IMR-90 (cell line): ENCODE measurements around the gene CELA3B. TPM values are rescaled to one million over a fixed set of nuclear protein-coding genes. Genes with fewer than 3 reads are reported as not detected.
A peak's percentile ranks its signal among the peaks of the same experiment; 100 is the strongest.
"Not testable (repeated sequence)": the region's sequence is repeated elsewhere in the genome, so short reads cannot be mapped to it uniquely, and the experiment has no call there.

Source experiments
- ATAC-seq: fragments of 200-7000 bp; cut with Tn5 transposase; 2 replicates; pipeline ENCODE4 v1.9.1; 2020; ENCODE audit warnings: low read depth, mild to moderate bottlenecking, moderate library complexity
- BruUV-seq: library from RNA; stranded (reverse); fragments of 400-500 nt; replicated peaks from 2 replicates; lab custom pipeline; 2021; lab: Mats Ljungman, UMichigan
- CTCF ChIA-PET: fragments of 300-600 bp; formaldehyde crosslinking; extraction: SDS; loops from one replicate; lab custom pipeline; 2021; ENCODE audit warnings: antibody characterized with exemption; lab: Yijun Ruan, JAX
- POLR2A ChIA-PET: fragments of 300-600 bp; sonication (Branson Sonifier 250); formaldehyde crosslinking; loops from one replicate; lab custom pipeline; 2022; ENCODE audit warnings: antibody characterized with exemption; ENCODE audit not compliant: unreplicated experiment; lab: Charles Lee
- DNase-seq: peaks from one replicate; pipeline ENCODE4 v3.0.0; 2013
- H2AFZ ChIP-seq: replicated peaks from 2 replicates; pipeline ENCODE3; 2013; ENCODE audit warnings: low read length, mild to moderate bottlenecking; ENCODE audit not compliant: poor library complexity
- H2AK5ac ChIP-seq: 2 replicates; pipeline ENCODE4 v1.6.1; 2013; ENCODE audit warnings: low read depth, low read length, inconsistent platforms
- H2AK9ac ChIP-seq: replicated peaks from 2 replicates; pipeline ENCODE3; 2013; ENCODE audit warnings: mild to moderate bottlenecking, low read depth, low read length, moderate library complexity; ENCODE audit not compliant: poor library complexity
- H2BK120ac ChIP-seq: 2 replicates; pipeline ENCODE4 v1.6.1; 2013; ENCODE audit warnings: low read depth, low read length, inconsistent platforms
- H2BK15ac ChIP-seq: 3 replicates; pipeline ENCODE4 v1.6.1; 2013; ENCODE audit warnings: low read depth, low read length, inconsistent platforms
- H2BK20ac ChIP-seq: 2 replicates; pipeline ENCODE4 v1.6.1; 2013; ENCODE audit warnings: low read depth, mild to moderate bottlenecking, inconsistent platforms, low read length, moderate library complexity
- H2BK5ac ChIP-seq: 2 replicates; pipeline ENCODE4 v1.6.1; 2013; ENCODE audit warnings: mild to moderate bottlenecking, low read depth, low read length, inconsistent platforms; ENCODE audit not compliant: poor library complexity, severe bottlenecking
- H3K14ac ChIP-seq: replicated peaks from 2 replicates; pipeline ENCODE4 v1.6.1; 2013; ENCODE audit warnings: low read depth, low read length, inconsistent platforms
- H3K18ac ChIP-seq: 2 replicates; pipeline ENCODE4 v1.6.1; 2013; ENCODE audit warnings: low read depth, low read length, control low read depth
- H3K23ac ChIP-seq: 2 replicates; pipeline ENCODE4 v1.6.1; 2013; ENCODE audit warnings: low read depth, low read length, inconsistent platforms
- H3K27ac ChIP-seq: 2 replicates; pipeline ENCODE4 v1.5.1; 2013; ENCODE audit warnings: mild to moderate bottlenecking, control low read depth, low read length; ENCODE audit not compliant: insufficient read depth
- H3K27me3 ChIP-seq: 2 replicates; pipeline ENCODE4 v1.6.1; 2013; ENCODE audit warnings: low read length; ENCODE audit not compliant: control insufficient read depth, insufficient read depth
- H3K36me3 ChIP-seq: 2 replicates; pipeline ENCODE4 v1.6.1; 2013; ENCODE audit warnings: low read length, mixed read lengths; ENCODE audit not compliant: control insufficient read depth, insufficient read depth
- H3K4ac ChIP-seq: 2 replicates; pipeline ENCODE4 v1.6.1; 2013; ENCODE audit warnings: low read depth, low read length, inconsistent platforms
- H3K4me1 ChIP-seq: 2 replicates; pipeline ENCODE4 v1.6.1; 2013; ENCODE audit warnings: low read length, mixed read lengths; ENCODE audit not compliant: control insufficient read depth, insufficient read depth
- H3K4me2 ChIP-seq: 2 replicates; pipeline ENCODE4 v1.6.1; 2013; ENCODE audit warnings: low read depth, mild to moderate bottlenecking, control low read depth, low read length, moderate library complexity
- H3K4me3 ChIP-seq: 2 replicates; pipeline ENCODE4 v1.5.1; 2013; ENCODE audit warnings: low read depth, mild to moderate bottlenecking, control low read depth, low read length, moderate library complexity; ENCODE audit not compliant: insufficient read depth
- H3K56ac ChIP-seq: 2 replicates; pipeline ENCODE4 v1.6.1; 2013; ENCODE audit warnings: low read length, inconsistent platforms; ENCODE audit not compliant: insufficient read depth; ENCODE audit errors: extremely low read depth
- H3K79me1 ChIP-seq, 2 experiments: 2 replicates each; pipeline ENCODE4 v1.6.1; 2013; ENCODE audit warnings: low read length in 2 of 2, inconsistent platforms in 1 of 2, low read depth in 1 of 2
- H3K9ac ChIP-seq: 2 replicates; pipeline ENCODE4 v1.6.1; 2013; ENCODE audit warnings: low read depth, low read length, control low read depth
- H3K9me1 ChIP-seq: 2 replicates; pipeline ENCODE4 v1.6.1; 2013; ENCODE audit warnings: low read length, inconsistent platforms; ENCODE audit not compliant: insufficient read depth
- H3K9me3 ChIP-seq: 2 replicates; pipeline ENCODE4 v1.6.1; 2013; ENCODE audit warnings: low read length; ENCODE audit not compliant: control insufficient read depth, insufficient read depth
- H4K20me1 ChIP-seq: 2 replicates; pipeline ENCODE4 v1.6.1; 2013; ENCODE audit warnings: low read length, inconsistent platforms; ENCODE audit not compliant: insufficient read depth
- H4K5ac ChIP-seq: 2 replicates; pipeline ENCODE4 v1.6.1; 2013; ENCODE audit warnings: mild to moderate bottlenecking, low read depth, low read length, control low read depth
- H4K8ac ChIP-seq, 2 experiments: 2 replicates each; pipeline ENCODE4 v1.6.1; 2013; ENCODE audit warnings: low read depth in 2 of 2, low read length in 2 of 2, control low read depth in 1 of 2, inconsistent platforms in 1 of 2
- H4K91ac ChIP-seq: 2 replicates; pipeline ENCODE4 v1.6.1; 2013; ENCODE audit warnings: low read depth, low read length, inconsistent platforms; ENCODE audit not compliant: insufficient read depth
- WGBS, 2 experiments: methylation state at CpG; one replicate each; pipeline versions ENCODE4 v1.1.5 to v1.1.7; 2013; ENCODE audit warnings: missing lambda C conversion rate in 2 of 2; ENCODE audit not compliant: insufficient read length in 1 of 2; ENCODE audit errors: extremely low coverage in 2 of 2; 5-methylcytosine and 5-hydroxymethylcytosine counted together
- dilution Hi-C: fragments of 300-500 bp; cut with HindIII; formaldehyde crosslinking; loops from one replicate; pipeline ENCODE4 v1.14.3; 2018; ENCODE audit warnings: low sequenced_read_pairs; ENCODE audit not compliant: unreplicated experiment
- in situ Hi-C: fragments of 300-500 bp; cut with MboI; formaldehyde crosslinking; loops from 3 replicates; pipeline ENCODE4 v1.14.3; 2019; ENCODE audit warnings: low sequenced_read_pairs, inconsistent platforms, mixed read lengths
- intact Hi-C: fragments of 100-400 bp; cut with micrococcal nuclease; formaldehyde crosslinking; loops from 2 replicates; pipeline ENCODE4 v1.10.0; 2022
- polyA plus RNA-seq, 3 experiments: library from polyadenylated mRNA; depleted of rRNA; stranded (reverse); fragments of >200 nt; gene quantifications; 2 replicates each; pipeline ENCODE4 v1.2.3, GENCODE V29; 2012; ENCODE audit warnings: low replicate concordance in 1 of 3
- total RNA-seq: library from RNA; depleted of rRNA; stranded (reverse); fragments of >200 nt; gene quantifications from 2 replicates; pipeline ENCODE4 v1.2.3, GENCODE V29; 2012

The CELA3B gene
- total and polyA plus RNA-seq, 2 of the 4 experiments (the other 2 are of a cell fraction) = not detected

DNA sequence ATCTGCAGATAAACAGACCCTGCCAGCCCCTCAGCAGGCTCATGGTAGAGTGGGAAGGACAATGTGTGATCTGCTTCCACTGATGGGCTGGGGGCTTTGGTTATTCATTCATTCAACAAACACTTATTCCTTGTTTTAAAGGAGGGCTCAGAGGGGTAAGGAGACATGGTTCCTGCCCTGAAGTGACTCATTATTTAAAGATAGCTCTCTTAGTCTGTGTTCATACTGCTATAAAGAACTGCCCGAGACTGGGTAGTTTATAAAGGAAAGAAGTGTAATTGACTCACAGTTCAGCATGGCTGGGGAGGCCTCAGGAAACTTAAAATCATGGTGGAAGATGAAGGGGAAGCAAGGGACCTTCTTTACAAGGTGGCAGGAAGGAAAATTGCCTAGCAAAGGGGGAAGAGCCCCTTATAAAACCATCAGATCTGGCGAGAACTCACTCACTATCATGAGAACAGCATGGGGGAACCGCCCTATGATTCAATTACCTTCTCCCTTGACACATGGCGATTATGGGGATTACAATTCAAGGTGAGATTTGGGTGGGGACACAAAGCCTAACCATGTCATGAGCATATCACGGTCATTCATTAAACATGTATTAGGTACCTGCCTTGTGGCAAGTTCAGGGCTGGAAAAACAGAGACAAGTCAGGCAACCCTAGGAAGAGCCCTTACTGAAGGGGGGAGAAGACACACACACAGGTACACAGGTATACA, 13.0 kb downstream of the CELA3B start:
- H3K4me3 ChIP-seq, H4K91ac ChIP-seq, POLR2A ChIA-PET, H2AFZ ChIP-seq, H3K9me3 ChIP-seq, H3K18ac ChIP-seq, H3K14ac ChIP-seq, H3K9me1 ChIP-seq, H3K36me3 ChIP-seq, H2AK9ac ChIP-seq, H4K20me1 ChIP-seq, H3K27ac ChIP-seq, H2BK120ac ChIP-seq, H2BK20ac ChIP-seq, H4K5ac ChIP-seq, H3K23ac ChIP-seq, H3K4me2 ChIP-seq, H3K9ac ChIP-seq, H2BK15ac ChIP-seq, H3K4ac ChIP-seq, H3K79me1 ChIP-seq, H3K4me1 ChIP-seq, CTCF ChIA-PET, H2AK5ac ChIP-seq, H3K56ac ChIP-seq, H2BK5ac ChIP-seq, dilution Hi-C loops, H4K8ac ChIP-seq, BruUV-seq, intact Hi-C loops, H3K27me3 ChIP-seq, in situ Hi-C loops: not testable (repeated sequence)
- peak; percentile 6 for DNase-seq
- whole genome bisulfite sequencing, 2 experiments = no CpG with 5 or more reads among the region's 5 CpGs
- peak; percentile 81 for ATAC-seq

DNA sequence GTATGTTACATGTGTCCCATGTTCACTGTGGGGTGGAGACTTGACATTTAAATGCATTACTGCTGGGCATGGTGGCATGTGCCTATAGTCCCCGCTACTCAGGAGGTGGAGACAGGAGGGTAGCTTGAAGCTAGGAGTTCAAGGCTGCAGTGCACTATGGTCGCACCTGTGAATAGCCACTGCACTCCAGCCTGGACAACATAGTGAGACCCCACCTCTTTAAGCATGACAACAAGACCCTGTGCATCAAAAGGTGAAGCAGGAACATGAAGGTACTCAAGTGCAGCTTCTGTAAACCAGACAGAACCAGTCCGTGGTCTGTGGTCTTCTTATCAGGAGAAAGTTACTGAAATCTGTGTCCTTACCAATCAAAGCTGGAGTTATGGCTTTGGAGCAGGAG, 15.4 kb downstream of the CELA3B start:
- H4K20me1 ChIP-seq, H3K9me3 ChIP-seq, H2AK5ac ChIP-seq, CTCF ChIA-PET, H3K79me1 ChIP-seq, H3K27ac ChIP-seq, H2AK9ac ChIP-seq, H4K5ac ChIP-seq, H3K36me3 ChIP-seq, H3K4me3 ChIP-seq, in situ Hi-C loops, H3K56ac ChIP-seq, intact Hi-C loops, H3K4ac ChIP-seq, H4K8ac ChIP-seq, H3K27me3 ChIP-seq, ATAC-seq, H2BK5ac ChIP-seq, H3K4me2 ChIP-seq, DNase-seq, BruUV-seq, POLR2A ChIA-PET, H3K23ac ChIP-seq, H2BK120ac ChIP-seq, H3K4me1 ChIP-seq, H2BK20ac ChIP-seq, dilution Hi-C loops, H2AFZ ChIP-seq, H3K14ac ChIP-seq, H2BK15ac ChIP-seq, H3K9ac ChIP-seq, H3K9me1 ChIP-seq, H3K18ac ChIP-seq, H4K91ac ChIP-seq: not testable (repeated sequence)
- WGBS, 2 experiments = 57% methylated on average over 1 of the region's 3 CpGs; no CpG with 5 or more reads in 1 of the 2 experiments
